BJ (cell line): ENCODE data around the gene CAMK4. TPM values are rescaled to one million over a fixed set of nuclear protein-coding genes. Genes with fewer than 3 reads are reported as not detected.

Source experiments
- CTCF ChIA-PET: fragments of 350-600 bp; formaldehyde crosslinking; extraction: SDS; loops from one replicate; lab custom pipeline; 2021; ENCODE audit warnings: antibody characterized with exemption, inconsistent platforms; lab: Yijun Ruan, JAX
- POLR2A ChIA-PET: fragments of 300-600 bp; sonication (Branson Sonifier 250); formaldehyde crosslinking; extraction: SDS; loops from one replicate; lab custom pipeline; 2021; ENCODE audit warnings: antibody characterized with exemption; lab: Charles Lee
- DNase-seq: peaks from one replicate; pipeline ENCODE4 v3.0.0-alpha.2; 2011; ENCODE audit warnings: low read depth
- H3K27me3 ChIP-seq: 2 replicates; pipeline ENCODE4 v1.6.0; 2011; ENCODE audit warnings: low read length; ENCODE audit not compliant: control insufficient read depth, insufficient read depth
- H3K36me3 ChIP-seq: 2 replicates; pipeline ENCODE4 v1.5.1; 2011; ENCODE audit warnings: low read length; ENCODE audit not compliant: control insufficient read depth, insufficient read depth
- H3K4me3 ChIP-seq: 2 replicates; pipeline ENCODE4 v1.5.1; 2011; ENCODE audit warnings: low read depth, mild to moderate bottlenecking, control low read depth, low read length
- CTCF ChIP-seq: IDR thresholded peaks from 2 replicates; pipeline ENCODE4 v1.5.1; 2011; ENCODE audit warnings: low read depth, mild to moderate bottlenecking, control low read depth, inconsistent platforms, low read length, moderate library complexity; ENCODE audit not compliant: insufficient read depth
- polyA plus RNA-seq: library from polyadenylated mRNA; depleted of rRNA; stranded (reverse); fragments of >200 nt; gene quantifications from 2 replicates; pipeline ENCODE4 v1.2.3, GENCODE V29; 2011

Gene CAMK4
- polyA plus RNA-seq, 1 experiment = 0.78 TPM

GRCh38 chr5:111432883-111433536 is 208.8 kb downstream of the CAMK4 start:
- H3K36me3 ChIP-seq = no peaks in the 10 kb centered on the region
- no peak for DNase-seq
- TF ChIP-seq CTCF = no peak
- ChIA-PET POLR2A (no interaction called here), CTCF (no interaction called here)
- no peak overlapping the region for H3K4me3 ChIP-seq
- no peaks in the 10 kb centered on the region for H3K27me3 ChIP-seq

- POLR2A ChIA-PET = no interaction called here
- Histone ChIP-seq H3K27me3 (no peaks in the 10 kb centered on the region), H3K36me3 (no peaks in the 10 kb centered on the region), H3K4me3 (no peak overlapping the region)
- TF ChIP-seq CTCF = no peak
- CTCF ChIA-PET = no interaction called here
- DNase-seq = no peak
Observed at GRCh38 chr5:111434800-111435199, 210.6 kb downstream of the CAMK4 start.

- TF ChIP-seq CTCF = no peak
- no peaks in the 10 kb centered on the region for H3K27me3 ChIP-seq
- peak; percentile 5 for DNase-seq
- ChIA-PET CTCF (no interaction called here), POLR2A (no interaction called here)
- H3K36me3 ChIP-seq = no peaks in the 10 kb centered on the region
- no peak overlapping the region for H3K4me3 ChIP-seq
Observed at GRCh38 chr5:111439473-111440075, 215.4 kb downstream of the CAMK4 start.

- H3K36me3 ChIP-seq = no peaks in the 10 kb centered on the region
- no peak overlapping the region for H3K4me3 ChIP-seq
- CTCF ChIA-PET = no interaction called here
- POLR2A ChIA-PET = no interaction called here
- no peaks in the 10 kb centered on the region for H3K27me3 ChIP-seq
- TF ChIP-seq CTCF = no peak
- no peak for DNase-seq
Observed at GRCh38 chr5:111447099-111447498, 222.9 kb downstream of the CAMK4 start.

- no peak for TF ChIP-seq CTCF
- CTCF ChIA-PET = interaction anchor here (1.1 kb wide), 1 partner anchor 21 kb away, joined by 4 read pairs; no protein-coding TSS in a partner anchor
- no peak overlapping the region for H3K4me3 ChIP-seq
- H3K36me3 ChIP-seq = no peaks in the 10 kb centered on the region
- DNase-seq = no peak
- POLR2A ChIA-PET = no interaction called here
- no peaks in the 10 kb centered on the region for H3K27me3 ChIP-seq
Observed at GRCh38 chr5:111447822-111448221, 223.6 kb downstream of the CAMK4 start.
